Gastrocnemius medialis (tissue), 4 donors: ENCODE results near the gene ZNF281.

Experiments used
- CTCF ChIP-seq, 5 experiments: fragments of 450-650 bp in 3 of 5; fragments of 200-600 bp in 2 of 5; sonication (generic) in 2 of 5; IDR thresholded peaks in 4 of 5; conservative IDR thresholded peaks in 1 of 5; 1 replicate in 4 of 5; 2 replicates in 1 of 5; pipeline ENCODE4 v1.5.1; 2016 to 2019; ENCODE audit warnings: antibody characterized with exemption in 5 of 5, mild to moderate bottlenecking in 3 of 5, moderate library complexity in 3 of 5
- POLR2A ChIP-seq, 2 donors: fragments of 450-650 bp; IDR thresholded peaks; one replicate each; pipeline ENCODE4 v1.6.1; 2017; ENCODE audit warnings: antibody characterized with exemption in 2 of 2, mild to moderate bottlenecking in 2 of 2, moderate library complexity in 2 of 2

GRCh38 chr1:200378096-200378495, 31.7 kb downstream of the ZNF281 start:
- TF ChIP-seq CTCF (IDR thresholded peaks at IDR 0.05 in 4 of 5, conservative IDR thresholded peaks at IDR 0.05 in 1 of 5) (no peak), POLR2A (IDR thresholded peaks at IDR 0.05) (no peak)
